Measurements from ENCODE around the gene FDXR.

FDXR gene

DNA sequence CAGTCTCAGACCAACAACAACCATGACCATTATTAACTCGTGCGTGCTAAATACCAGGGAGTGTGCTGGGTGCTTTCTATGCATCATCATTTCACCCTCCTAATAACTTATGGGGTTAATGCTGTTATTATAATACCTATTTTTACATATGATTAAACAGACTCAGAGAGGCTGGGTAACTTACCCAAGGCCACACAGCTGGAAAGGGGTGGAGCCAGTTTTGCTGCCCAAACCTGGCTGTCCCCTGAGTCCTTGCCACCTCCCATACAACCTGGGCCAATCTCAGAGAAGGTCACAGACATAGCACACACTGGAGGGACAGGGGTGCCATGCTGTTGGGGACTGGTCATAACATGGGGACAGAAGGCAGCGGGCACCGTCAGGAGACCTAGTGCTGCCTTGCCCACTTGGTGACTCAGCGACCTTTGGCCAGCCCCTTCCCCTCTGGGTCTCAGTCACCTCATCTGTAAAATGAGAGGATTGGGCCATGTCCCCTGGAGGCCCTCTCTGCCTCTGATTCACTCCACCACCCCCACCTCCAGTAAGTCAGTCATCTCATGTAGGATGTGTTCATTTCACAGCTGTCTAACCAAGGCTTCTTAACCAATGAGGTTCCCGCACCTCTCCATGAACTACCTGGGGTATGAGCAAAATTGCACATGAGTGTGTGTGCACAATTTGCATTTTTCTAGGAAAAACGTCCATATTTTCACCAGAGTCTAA lies 32.1 kb upstream of the FDXR start:
- DNase-seq: no peak
- no peak for TF ChIP-seq GATA1 (IDR thresholded peaks at IDR 0.05; ENCODE audit: low read depth, low read length)
- TF ChIP-seq POLR2A (IDR thresholded peaks at IDR 0.05; ENCODE audit: low read length): no peak

DNA sequence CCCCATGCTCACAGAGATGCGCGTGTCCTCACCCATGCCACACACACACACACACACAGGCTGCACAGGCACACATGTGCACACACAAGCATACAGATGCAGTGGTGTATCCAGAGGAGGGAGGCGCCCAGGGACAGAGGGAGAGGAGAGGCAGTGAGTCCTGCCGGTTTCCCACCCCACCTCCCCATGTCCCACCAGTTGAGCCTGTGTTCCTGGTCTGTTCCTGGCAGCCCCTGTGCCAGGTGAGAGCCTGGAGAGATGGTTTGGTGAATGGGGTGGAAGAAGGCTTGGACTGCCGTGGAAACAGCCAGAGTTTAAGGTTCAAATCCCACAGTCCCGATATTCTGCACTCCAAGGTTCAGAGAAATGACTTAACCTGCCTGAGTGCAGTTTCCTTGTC lies 30.9 kb upstream of the FDXR start:
- DNase-seq: no peak
- TF ChIP-seq POLR2A (IDR thresholded peaks at IDR 0.05; ENCODE audit: low read length) (no peak), GATA1 (IDR thresholded peaks at IDR 0.05; ENCODE audit: low read depth, low read length) (no peak)

DNA sequence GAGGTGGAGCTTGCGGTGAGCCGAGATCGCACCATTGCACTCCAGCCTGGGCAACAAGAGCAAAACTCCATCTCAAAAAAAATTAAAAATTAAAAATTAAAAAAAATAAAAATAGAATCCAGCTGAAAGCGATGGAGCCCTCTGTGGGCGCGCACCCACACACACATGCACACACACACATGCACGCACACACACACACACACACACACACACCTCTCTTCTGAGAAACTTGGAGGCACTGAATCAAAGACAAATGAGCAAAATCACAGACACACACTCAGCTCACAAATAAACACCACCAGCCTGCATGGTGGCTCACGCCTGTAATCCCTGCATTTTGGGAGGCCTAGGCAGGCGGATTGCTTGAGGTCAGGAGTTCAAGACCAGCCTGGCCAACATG lies 30.2 kb upstream of the FDXR start:
- TF ChIP-seq POLR2A (IDR thresholded peaks at IDR 0.05; ENCODE audit: low read length): no peak
- TF ChIP-seq GATA1 (IDR thresholded peaks at IDR 0.05; ENCODE audit: low read depth, low read length): no peak

DNA sequence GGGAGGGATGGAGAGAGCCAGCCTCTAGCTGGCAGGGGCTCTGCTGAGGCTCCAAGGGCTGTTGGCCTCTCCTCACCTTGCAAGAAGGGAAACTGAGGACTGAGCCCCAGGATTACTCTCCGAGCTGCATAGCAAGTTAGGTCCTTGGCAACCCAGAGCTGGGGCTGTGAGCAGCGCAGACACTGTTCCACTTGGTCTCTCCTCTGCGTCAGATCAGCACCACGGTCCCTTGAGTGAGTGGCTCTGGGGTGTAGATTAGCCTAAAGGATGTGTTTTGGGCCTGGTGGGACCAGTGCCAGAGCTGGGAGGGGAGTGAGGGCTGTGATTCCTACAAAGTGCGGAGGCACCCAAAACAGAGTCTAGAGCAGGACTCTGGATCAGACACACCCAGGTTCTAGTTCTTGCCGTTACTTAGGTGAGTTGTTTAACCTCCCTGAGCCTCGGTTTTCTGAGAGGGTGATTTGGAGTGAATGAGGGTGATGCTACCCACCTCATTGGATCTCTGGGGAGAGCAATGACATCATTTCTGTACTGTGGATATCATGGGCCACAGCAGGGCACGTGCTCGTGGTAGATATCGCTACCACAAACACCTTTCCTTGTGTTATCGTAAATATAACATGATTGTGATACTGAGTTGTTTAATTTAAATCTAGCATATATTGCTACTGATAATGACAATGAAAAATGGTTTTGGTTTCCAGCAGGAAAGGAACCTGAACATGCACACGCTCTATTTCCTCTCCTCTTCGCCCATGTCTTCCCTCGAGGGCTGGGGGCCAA lies 28.8 kb upstream of the FDXR start:
- no peak for DNase-seq
- TF ChIP-seq POLR2A (IDR thresholded peaks at IDR 0.05; ENCODE audit: low read length) (no peak), GATA1 (IDR thresholded peaks at IDR 0.05; ENCODE audit: low read depth, low read length) (no peak)

More for the DNA sequence above, 30.2 kb upstream of the FDXR start:
- no peak for DNase-seq

DNA sequence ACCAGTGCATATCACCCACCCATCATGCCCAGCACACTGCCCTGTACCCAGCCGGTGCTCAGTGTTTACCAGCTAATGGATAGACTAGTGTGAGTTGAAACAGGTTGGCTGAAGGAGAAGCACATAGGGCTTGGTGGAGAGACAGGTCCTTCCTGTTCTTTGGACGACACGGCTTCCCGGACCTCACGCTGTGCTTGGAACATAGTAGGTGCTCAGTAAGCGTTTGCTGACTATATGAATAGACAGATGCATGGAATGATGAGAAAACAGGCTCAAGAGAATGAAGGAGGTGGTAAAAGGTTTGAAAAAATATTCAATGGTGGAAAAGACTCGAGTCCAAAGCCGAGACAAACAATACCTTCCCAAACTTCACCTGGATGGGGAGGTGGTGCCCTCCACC lies 27.4 kb upstream of the FDXR start:
- DNase-seq: no peak
- TF ChIP-seq POLR2A (IDR thresholded peaks at IDR 0.05; ENCODE audit: low read length) (no peak), GATA1 (IDR thresholded peaks at IDR 0.05; ENCODE audit: low read depth, low read length) (no peak)

DNA sequence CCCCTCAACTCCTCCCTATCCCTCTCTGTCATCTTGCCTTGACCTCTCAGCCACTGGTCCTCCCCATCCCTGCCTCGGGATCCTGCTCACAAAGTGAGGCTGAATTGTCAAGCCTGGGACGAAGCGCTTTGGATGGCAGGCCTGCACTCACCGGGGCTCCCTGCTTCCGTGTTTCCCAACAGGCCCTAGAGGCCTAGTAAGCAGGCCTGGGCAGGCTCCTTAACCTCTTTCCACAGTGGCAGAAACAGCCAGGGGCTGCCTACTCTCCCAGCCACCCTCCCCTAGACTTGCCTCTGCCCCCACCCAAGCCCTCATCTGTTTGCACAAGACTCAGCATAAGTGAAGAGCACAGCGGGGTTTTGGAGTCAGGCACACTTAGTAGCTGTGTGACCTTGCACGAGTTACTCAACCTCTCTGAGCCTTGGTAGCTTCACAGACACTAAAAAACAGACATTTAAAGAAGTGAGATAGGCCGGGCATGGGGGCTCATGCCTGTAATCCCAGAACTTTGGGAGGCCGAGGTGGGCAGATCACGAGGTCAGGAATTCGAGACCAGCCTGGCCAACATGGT lies 25.7 kb upstream of the FDXR start:
- no peak for DNase-seq

DNA sequence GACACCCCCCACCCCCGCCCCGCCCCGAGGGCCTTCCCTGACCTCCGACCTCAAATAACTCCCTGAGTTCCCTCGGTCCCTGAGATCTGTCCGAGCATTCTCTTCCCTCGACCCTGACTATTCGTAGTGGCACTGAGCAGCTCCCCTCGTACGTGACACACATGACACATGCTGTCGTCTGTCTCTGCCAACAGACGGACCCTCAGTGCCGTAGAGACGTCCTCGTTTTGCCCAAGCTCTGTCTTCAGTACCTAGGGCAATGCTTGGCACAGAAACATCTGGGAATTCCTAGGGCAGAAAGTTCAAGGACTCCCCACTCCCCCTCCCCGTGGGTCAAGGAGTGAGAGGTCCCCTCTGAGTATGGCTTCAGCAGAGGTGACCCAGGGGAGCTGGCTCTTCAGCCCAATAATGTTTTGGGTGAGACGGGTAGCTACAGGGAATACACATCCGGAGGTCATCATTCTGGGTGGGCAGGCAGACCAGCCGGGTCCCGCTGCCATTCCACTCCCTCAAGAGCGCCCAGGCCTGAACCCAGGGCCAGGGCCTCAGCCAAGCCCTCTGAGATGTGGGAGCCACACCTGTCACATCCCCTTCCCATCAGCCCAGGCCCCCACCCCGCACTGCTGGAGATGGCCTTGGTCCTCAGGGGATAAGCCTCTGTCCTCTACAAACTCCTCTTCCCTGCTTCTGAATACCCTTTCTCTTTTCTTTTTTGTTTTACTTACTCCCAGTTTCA lies 21.3 kb upstream of the FDXR start:
- no peak for DNase-seq
- TF ChIP-seq GATA1 (IDR thresholded peaks at IDR 0.05; ENCODE audit: low read depth, low read length): no peak

More for the DNA sequence above, 25.7 kb upstream of the FDXR start:
- no peak for TF ChIP-seq GATA1 (IDR thresholded peaks at IDR 0.05; ENCODE audit: low read depth, low read length)

DNA sequence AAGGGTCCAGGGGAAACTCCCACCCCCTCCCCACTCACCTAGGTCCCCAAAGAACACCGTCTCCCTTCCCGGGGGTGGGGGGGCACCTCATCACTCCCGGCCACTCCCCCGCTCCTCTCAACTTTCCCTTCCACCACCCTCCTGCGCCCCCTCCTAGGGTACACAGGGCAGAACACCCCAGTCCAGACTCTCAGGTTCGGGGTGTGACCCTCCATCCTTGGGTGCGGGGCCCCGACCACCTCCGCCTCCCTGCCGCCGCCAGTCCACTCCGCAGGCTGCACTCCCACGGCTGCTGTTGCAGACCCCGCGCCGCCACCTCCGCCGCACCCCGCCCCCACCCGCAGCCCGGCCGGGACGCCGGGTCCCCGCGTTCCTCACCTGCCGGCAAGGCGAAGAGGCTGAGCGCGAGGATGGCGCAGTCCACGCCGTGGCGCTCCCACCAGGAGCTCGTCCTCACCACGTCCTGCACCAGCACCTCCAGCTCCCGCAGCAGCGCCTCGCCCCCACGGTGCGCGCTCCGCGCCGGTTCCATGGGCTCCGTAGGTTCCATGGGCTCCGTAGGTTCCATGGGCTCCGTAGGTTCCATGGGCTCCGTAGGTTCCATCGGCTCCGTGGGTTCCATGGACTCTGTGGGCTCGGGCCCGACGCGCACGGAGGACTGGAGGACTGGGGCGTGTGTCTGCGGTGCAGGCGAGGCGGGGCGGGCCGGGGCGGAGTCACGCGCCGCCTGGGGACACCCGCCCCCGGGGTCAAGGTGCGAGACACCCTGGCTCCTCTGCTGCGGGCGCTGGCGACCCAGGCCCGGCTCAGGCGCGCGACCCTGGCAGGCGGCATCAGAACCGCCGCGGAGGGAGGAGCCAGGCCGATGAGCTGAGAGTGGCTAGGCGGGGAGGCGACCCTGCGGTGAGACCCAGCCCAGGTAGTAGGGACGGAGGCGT lies 20.4 kb upstream of the FDXR start, which contains the start of gene FADS6:
Gene FADS6 (minus strand): TSS at position 660 of the 938 bp plus-strand sequence. CDS start 38 bp downstream, at position 622.
- DNase-seq: no peak
- TF ChIP-seq GATA1 (IDR thresholded peaks at IDR 0.05; ENCODE audit: low read depth, low read length): no peak
- no peak for TF ChIP-seq POLR2A (IDR thresholded peaks at IDR 0.05; ENCODE audit: low read length)

DNA sequence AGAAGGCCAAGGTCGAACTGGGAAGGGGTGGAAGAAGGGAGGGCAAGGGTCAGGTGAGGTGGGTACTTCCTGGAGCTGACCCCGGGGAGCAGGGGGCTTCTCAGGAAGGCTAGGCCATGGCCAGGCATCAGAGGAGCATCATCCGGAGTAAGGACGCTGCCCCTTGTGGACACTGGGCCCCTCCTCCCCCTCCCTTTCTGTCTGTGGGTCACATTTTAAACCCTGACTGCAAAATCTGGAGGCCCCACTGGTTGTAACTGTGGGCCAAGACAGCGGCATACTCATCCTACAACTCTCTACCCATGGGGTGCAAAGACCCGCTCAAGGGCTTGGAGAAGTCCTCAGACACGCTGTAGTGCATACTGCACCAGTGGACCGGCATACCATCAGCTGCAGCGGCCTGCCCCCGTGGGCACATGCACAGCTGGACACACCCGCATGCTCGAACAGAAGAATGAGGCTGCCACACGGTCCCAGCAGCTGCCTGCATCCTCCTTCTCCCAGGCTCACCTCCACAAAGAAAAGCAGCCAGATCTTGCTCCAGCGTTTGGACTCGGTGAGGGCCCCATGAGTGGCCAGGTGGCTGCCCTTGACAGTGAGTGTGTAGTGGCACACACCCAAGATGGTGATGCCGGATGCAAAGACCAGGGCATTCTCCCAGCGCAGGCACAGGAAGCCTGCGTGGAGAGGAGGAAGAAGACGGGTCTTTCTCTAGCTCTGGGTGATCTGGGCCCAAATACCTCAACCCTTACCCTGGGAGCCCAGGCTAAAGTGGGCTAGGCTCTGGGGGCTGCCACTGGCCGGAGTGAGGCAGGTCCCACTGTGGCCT lies 19.4 kb upstream of the FDXR start:
- DNase-seq: no peak
- TF ChIP-seq POLR2A (IDR thresholded peaks at IDR 0.05; ENCODE audit: low read length): no peak
- TF ChIP-seq GATA1 (IDR thresholded peaks at IDR 0.05; ENCODE audit: low read depth, low read length): no peak

DNA sequence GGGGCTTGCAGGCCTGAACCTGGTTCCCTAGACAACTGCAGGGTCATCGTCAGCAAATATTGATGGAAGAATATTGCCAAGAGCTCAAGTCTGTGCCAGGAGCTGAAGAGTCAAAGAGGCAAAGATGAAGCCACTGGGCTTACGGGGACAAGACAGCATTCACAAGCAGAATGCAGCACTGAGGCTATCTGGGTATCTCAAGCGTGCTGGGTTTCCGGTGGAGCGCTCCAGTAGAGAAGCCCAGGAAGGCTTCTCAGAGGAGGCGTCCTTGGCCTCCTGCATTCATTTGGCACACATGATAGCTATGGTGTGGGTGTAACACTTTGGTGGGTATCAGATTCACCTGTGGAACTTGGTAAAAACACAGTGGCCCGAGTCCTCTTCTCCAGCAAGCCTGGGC lies 17.8 kb upstream of the FDXR start:
- no peak for DNase-seq
- TF ChIP-seq POLR2A (IDR thresholded peaks at IDR 0.05; ENCODE audit: low read length) (no peak), GATA1 (IDR thresholded peaks at IDR 0.05; ENCODE audit: low read depth, low read length) (no peak)

DNA sequence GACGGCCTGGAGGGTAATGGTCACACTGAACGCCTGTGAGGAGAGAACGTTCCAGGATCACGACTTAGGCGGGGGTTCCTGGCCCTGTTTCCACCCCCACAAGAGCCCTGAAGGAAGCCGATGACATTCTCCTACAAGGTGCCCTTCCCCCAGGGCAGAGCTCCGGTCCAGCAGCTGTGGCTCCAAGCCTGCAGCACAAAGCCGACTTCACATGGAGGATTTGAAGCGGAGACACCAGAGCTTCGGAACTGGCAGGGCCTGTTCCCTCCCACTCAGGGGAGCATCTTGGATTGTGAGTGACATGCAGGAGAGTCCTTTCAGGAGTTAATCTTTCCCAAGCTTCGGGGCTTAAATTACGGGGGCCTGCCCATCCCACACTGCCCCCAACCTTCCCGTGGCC lies 15.7 kb upstream of the FDXR start:
- DNase-seq: no peak
- no peak for TF ChIP-seq POLR2A (IDR thresholded peaks at IDR 0.05; ENCODE audit: low read length)
- no peak for TF ChIP-seq GATA1 (IDR thresholded peaks at IDR 0.05; ENCODE audit: low read depth, low read length)

DNA sequence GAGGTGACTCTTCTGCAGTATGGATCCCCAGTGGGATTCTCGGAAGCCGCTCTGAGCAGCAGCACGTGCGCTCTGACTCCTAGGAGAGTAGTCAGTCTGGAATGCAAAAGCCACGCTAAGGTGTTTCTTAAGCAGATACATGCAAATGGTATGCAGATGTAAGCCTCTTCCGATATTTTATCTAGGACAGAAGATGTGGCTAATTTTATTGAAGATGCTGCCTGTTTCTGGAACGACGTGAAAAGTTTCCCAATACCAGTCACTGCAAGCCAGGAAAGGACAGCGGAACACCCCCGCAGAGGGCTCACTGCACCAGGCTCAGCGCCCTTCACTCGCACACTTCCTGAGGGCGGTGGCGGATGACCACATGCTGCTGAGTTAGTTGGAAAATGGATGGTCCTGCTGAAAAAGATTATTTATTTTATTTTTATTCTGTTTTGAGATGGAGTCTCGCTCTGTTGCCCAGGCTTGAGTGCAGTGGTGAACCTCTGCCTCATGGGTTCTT lies 10.5 kb upstream of the FDXR start:
- DNase-seq: no peak
- TF ChIP-seq POLR2A (IDR thresholded peaks at IDR 0.05; ENCODE audit: low read length) (no peak), GATA1 (IDR thresholded peaks at IDR 0.05; ENCODE audit: low read depth, low read length) (no peak)

All from erythroblast (primary cell).